Stimulated activated CD4-positive, alpha-beta T cell treated with anti-CD3 and anti-CD28 coated beads, Interleukin-4, amount 100 ng/mL, for 4 hours (primary cell): ENCODE measurements around the gene ADGRL2.
"Not testable (repeated sequence)": the region's sequence is repeated elsewhere in the genome, so short reads cannot be mapped to it uniquely, and the experiment has no call there.

Experiments used
- DNase-seq, 2 experiments: peaks; one replicate each; pipeline ENCODE4 v3.0.0-alpha.2; 2020

The ADGRL2 gene

DNA sequence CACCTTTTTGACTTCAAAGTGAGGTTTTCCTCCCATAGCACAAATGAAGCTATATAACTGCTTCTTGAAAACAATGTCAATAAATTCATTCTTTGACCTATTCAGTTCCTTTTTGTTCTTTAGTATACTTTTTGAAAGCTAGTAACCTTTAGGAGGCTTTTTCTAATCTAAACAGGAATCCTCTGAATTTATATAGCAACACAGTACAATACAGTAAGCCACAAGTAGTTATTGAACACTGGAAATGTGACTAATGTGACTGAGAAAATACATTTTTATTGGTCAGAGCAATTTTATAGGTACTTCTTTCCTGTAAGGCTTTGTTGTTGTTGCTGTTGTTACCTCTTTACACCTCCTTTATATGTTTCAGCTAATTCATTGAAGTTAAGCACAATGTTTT lies 49.8 kb downstream of the ADGRL2 start:
- no peak for DNase-seq

DNA sequence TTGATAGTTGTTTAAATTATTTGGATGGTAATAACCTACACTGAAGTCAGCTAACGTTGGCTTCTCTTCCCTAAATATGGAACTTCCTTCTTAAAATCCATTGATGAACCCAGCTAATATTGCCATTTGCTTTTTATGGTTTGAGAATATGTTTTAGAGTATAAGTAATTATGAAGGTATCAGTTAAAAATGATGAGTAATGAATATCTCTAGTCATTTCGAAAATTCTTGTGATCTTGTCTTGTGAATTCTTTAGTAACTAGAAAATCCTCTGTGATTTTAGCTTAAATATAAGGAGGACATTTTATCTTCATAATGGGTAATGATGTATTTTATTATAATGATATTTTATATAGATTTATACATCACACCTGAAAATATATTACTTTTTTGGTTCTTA lies 50.5 kb downstream of the ADGRL2 start:
- DNase-seq = no peak

GRCh38 chr1:81852961-81853360 lies 52.2 kb downstream of the ADGRL2 start:
- no peak for DNase-seq

DNA sequence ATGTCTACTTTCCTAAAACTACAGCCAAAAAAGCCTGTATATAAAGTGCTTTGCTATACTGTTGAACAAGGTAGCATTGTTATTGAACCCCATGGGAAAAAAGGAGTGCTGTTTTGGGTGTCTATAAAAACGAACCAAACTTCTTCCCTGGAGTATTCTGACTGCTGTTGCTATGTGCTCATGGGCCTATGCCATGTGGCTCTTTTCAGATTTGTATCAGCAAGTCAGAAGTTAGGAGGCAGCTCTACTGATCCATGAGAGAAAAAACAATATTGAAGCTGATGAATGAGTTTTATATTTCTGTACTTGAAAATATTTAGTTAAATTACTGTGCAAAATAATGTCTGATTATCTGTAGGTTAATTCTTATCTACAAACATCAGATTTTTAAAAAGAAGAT lies 66.5 kb downstream of the ADGRL2 start:
- DNase-seq = no peak

DNA sequence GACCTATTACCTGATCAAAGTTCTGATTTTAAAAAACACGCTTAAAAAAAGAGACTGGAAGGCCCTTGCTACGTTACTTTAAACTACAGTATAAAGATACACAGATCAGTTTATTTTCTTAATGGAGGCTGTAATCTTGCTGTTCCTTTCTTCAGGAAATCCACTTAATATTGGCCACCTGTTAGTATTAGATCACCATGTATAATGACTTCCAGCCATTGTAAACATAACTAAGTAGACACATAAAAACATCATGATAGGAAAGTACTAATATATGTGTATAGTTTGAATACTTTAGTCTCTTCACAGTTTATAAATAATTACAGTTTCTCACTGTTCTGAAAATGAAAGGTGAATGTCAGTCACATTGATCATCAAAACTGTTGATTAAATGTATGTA lies 68.6 kb downstream of the ADGRL2 start:
- DNase-seq = no peak

- not testable (repeated sequence) for DNase-seq
Observed at GRCh38 chr1:81871091-81871490, 70.4 kb downstream of the ADGRL2 start.

DNA sequence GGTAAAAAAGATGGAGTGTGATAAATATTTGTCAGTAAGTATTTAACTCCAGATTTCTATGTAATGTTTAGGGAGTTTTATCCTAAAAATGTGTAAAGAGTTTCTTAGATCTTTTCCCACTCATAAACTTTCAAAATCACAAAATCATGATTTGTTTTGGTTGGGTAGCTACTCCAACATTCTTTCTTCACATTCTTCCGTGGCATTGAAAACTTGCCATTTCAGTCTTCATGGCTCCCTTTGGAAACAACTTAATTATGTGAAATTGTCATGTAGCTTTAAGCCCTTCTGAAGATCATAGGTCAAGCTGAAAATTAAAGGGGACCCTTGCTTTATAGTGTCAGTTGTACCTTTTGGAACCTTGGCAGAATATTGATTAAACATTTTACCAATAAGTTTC lies 73.2 kb downstream of the ADGRL2 start:
- DNase-seq = no peak

GRCh38 chr1:81874461-81874860 lies 73.7 kb downstream of the ADGRL2 start:
- no peak for DNase-seq

- DNase-seq = no peak
Observed at GRCh38 chr1:81874940-81875339, 74.2 kb downstream of the ADGRL2 start.

DNA sequence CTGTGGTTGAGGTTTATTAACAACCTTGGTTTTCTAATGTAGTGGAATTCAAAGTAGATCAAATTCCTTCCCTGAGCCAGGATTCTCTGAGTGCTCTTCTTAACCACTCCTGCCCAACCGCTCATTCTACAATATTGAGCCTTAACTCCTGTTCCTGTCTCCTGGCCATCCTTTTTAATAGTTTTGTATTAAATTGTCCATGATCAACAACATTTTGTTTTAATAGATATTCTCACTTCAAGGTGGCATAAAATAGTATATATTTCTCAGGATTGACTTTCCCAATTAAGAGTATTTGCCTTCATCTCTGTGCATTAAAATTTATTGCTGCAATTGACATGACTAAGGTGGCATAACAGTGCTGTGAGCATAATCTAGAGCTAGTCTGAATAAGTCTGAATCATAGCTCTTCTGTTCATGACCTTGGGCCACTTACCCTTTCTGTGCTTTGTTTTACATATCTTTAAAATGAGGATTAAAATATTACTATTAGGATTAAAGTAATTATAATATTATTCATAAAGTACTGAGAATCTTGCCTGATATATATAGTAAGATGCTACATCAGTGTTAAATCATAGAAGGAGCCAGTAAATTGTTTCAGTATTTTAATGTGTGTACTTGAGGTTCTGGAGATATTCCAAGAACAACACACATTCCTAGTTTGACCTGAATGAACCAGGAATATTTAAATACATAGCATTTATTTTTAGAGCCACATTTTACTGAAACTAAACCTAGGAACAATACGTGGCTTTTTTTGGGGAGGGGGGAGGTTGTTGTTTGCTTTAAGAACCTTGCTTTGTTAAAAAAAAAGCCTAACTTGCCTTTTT lies 76.4 kb downstream of the ADGRL2 start:
- DNase-seq = no peak

DNA sequence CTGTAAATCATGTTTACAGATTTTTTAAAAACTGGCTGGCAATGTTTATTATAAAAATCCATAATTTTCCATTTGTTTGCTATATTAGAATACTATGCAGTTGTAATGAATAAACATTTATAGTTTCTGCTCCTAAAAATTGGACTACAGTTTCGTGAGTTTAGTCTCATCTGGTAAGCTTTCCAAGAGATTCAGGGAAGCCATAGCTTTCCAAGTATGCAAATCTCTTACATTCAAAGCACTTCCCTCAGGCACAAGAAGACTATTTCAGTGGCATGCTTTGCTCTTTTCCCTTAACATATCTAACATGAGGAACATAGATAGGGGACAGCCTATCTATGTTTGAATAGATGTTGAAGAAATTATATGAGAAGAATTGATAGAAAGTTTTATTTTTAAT lies 77.2 kb downstream of the ADGRL2 start:
- DNase-seq = no peak

DNA sequence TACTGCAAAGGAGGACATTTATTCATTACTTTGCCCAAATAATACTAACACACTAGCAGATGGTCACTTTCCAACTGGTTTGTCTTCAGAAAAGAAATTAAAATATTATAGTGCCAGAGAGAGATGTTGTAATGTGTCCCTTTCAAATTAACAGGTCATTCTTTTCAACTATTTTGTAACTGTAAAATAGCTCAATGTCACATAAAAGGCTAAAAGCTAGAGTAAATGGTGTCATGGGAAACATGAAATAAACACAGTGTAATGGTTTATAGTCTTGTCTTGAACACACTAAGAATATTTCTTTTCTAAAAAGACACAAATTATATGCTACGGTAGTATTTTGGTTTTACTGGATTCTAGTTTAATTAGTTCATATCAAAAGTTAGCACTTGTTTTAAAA lies 77.8 kb downstream of the ADGRL2 start:
- no peak for DNase-seq

DNA sequence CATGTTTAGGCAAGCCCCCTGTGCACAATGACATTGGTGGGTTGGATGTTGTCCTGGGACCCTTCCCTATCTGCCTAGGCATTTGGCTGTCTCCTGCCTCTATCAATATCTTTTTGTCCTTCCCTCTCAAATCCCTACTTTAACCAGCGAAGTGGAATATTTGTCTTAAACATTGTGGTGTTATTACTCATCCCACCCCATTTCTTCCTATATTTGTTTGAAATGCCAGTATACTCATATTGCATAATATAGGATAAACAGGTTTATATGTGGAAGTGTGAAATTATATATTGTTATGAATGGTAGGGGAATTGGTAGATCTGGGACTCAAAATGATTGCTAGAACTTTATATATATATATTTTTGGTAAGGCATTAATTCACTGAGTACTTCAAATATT lies 80.0 kb downstream of the ADGRL2 start:
- DNase-seq = no peak

DNA sequence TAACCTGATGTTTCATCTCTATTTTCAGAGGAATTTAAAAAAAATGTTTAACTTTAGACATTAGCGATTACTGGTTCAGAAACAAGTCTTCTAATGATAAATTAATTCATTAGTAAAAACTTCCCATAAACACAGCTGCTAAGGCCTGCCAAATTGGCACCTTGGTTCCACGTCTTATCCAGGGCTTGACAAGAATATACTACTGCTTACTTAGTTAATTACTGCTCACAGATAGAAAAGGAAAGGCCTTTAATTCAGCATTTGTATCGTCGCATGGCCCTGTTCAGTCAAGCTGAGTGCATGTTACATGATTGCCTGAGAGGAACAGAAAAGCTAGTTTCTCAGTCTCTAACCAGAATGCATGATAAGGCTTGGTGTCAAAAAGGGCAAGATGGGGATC lies 84.6 kb downstream of the ADGRL2 start:
- no peak for DNase-seq

GRCh38 chr1:81886292-81886691 lies 85.6 kb downstream of the ADGRL2 start:
- DNase-seq = not testable (repeated sequence)

DNA sequence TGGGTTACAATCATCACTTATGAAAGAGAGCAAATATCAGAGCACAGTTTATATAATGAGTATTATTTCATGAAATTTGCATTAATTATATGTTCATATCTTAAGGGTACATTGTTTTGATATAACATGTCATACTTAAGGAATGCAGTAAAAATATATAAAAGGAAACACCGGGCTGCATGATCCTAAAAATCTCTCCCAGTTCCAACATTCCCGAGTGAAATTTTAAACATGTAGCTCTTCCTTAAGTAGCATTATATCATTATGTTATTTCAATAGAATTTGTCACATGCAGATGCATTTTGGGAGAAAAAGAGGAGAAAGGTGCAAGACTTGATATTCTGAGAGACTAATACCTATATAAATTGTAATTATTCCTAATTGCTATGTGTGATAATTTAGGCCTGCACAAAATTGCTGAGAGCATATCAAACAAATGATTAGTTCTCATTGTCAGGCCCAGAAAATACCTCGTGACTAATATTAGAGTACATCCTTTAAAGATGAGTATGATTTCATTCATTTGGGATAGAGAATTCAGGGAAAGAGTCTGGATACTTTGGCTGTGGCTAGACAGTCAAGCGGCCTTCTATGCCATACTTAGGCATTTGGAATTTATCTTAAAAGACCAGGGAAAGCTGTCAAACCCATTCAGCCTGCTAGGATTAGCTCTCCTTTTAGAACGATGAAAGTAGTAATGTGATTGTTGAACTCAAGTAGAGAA lies 86.8 kb downstream of the ADGRL2 start:
- no peak for DNase-seq

- DNase-seq = no peak
Observed at GRCh38 chr1:81889166-81889565, 88.4 kb downstream of the ADGRL2 start.

GRCh38 chr1:81894867-81895266 lies 94.1 kb downstream of the ADGRL2 start:
- DNase-seq = no peak

DNA sequence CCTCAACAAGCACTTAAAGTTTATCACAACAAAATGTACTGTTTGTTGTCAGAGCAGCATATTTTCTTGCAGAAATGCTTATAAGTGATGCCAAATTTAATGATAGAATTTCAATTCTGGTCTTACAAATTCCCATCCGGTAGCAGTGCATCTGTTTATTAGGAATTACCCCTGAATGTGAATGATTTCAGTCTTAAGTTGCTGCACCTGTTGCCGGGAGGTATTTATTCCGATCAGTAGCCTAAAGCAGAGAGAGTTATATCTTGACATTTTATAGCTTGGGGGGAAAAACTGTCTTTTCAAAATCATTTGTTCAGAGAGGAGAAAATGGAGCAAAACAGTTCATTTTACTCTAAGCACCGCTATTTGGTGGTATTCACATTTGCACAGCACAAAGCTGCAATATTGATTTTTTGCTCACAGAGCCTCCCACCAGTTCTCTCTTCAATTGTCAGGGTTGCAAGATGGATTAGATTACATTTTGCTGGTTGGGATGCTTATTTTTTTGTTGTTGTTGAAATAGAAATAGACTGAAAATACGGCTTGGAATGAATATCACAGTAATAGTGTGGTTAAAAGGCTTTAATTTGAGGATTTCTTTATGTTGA lies 98.6 kb downstream of the ADGRL2 start:
- no peak for DNase-seq

- DNase-seq = no peak
Observed at GRCh38 chr1:81907575-81907974, 106.8 kb downstream of the ADGRL2 start.

DNA sequence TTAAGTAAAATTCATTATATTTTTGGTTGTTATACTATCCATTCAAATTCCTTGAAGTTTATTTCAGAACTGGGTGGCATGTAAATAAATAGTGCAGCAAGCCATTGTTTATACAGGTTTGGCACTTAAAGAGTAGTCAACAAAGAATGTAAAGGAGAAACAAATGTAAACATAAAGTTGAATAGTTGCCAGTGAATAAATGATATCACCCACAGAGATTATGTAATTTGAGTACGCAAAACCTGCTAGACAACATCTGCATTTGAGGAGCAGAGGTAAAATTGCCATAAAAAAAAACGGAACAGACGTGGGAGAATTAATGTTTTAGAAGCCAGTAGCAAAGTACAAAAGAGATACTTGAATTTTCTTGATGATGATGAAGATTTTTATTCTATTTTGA lies 111.6 kb downstream of the ADGRL2 start:
- DNase-seq = no peak

- DNase-seq = no peak
Observed at GRCh38 chr1:81915937-81916336, 115.2 kb downstream of the ADGRL2 start.

DNA sequence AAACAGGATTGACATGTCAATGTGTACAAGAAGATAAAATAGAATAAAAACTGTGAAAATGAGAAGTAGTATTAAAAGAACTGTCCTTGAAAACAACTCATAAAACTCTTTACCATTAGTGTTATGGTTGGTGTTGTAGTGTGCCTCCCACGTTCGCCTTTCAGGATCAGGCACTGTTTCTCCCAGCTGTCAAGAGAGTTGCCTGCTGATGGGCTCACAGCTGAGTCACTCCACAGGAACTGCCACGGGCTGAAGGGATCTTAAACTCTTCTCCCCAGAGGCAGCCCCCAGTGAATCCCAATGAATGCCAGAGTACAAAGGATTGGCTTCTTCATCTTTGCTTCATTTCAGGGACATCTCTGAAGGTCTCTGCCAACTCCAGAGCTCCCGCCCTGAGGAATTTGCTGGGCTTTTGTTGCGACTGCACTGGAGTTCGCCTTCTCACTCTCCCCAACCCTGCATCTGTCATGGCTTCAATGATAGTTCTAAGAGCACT lies 119.6 kb downstream of the ADGRL2 start:
- DNase-seq = no peak

DNA sequence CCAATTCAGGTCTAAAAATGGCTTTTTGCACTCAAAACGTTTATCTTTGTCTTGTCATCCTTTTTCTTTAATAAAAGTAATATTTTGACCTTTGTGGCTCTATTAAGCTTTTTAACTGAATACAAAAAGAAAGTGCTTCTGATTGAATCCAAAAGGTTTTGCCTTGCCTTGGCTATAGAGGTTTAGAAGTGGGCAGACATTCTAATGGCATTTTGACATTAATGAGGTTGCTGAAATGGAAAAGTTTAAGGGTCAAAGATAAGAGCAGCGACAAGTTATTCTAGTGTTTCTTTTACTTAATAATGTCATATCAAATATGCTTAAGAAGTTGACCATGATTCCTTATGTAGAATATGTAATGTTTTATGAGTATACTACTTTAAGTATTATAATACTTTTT lies 120.2 kb downstream of the ADGRL2 start:
- DNase-seq = no peak
